ENCODE results near the gene RAMP1. TPM values are rescaled to one million over a fixed set of nuclear protein-coding genes. Genes with fewer than 3 reads are reported as not detected.
"Not testable (repeated sequence)": the region's sequence is repeated elsewhere in the genome, so short reads cannot be mapped to it uniquely, and the experiment has no call there.

RAMP1 gene
- total RNA-seq, 1 donor from 2014 or later: 26.3 TPM

GRCh38 chr2:237861875-237862527, 2.6 kb downstream of the RAMP1 start:
- ATAC-seq (no peak), DNase-seq (ENCODE audit: low spot score) (no peak)
- intact Hi-C loops (cut with DNase I): no loop called here

GRCh38 chr2:237862528-237862895, 3.1 kb downstream of the RAMP1 start:
- no peak for DNase-seq (ENCODE audit: low spot score)
- intact Hi-C loops (cut with DNase I): no loop called here
- no peak for ATAC-seq

GRCh38 chr2:237863102-237863511, 3.7 kb downstream of the RAMP1 start:
- intact Hi-C loops (cut with DNase I): no loop called here
- no peak for ATAC-seq
- DNase-seq (ENCODE audit: low spot score): no peak

GRCh38 chr2:237863689-237864443, 4.4 kb downstream of the RAMP1 start:
- DNase-seq (ENCODE audit: low spot score) (no peak), ATAC-seq (peak; percentile 27)
- intact Hi-C loops (cut with DNase I): no loop called here

- ATAC-seq (no peak), DNase-seq (ENCODE audit: low spot score) (no peak)
- intact Hi-C loops (cut with DNase I): no loop called here
These were observed 5.1 kb downstream of the RAMP1 start for GRCh38 chr2:237864444-237864931.

GRCh38 chr2:237864940-237865622, 5.7 kb downstream of the RAMP1 start:
- ATAC-seq (no peak), DNase-seq (ENCODE audit: low spot score) (no peak)
- intact Hi-C loops (cut with DNase I): no loop called here

- DNase-seq (ENCODE audit: low spot score) (no peak), ATAC-seq (no peak)
- intact Hi-C loops (cut with DNase I): no loop called here
These were observed 6.2 kb downstream of the RAMP1 start for GRCh38 chr2:237865623-237866041.

- DNase-seq (ENCODE audit: low spot score): no peak
- no peak for ATAC-seq
- intact Hi-C loops (cut with DNase I): no loop called here
These were observed 6.7 kb downstream of the RAMP1 start for GRCh38 chr2:237866101-237866621.

- DNase-seq (ENCODE audit: low spot score) (no peak), ATAC-seq (no peak)
- intact Hi-C loops (cut with DNase I): no loop called here
These were observed 8.0 kb downstream of the RAMP1 start for GRCh38 chr2:237867465-237867864.

GRCh38 chr2:237868074-237868473, 8.7 kb downstream of the RAMP1 start:
- DNase-seq (ENCODE audit: low spot score); intact Hi-C loops (cut with DNase I); ATAC-seq: not testable (repeated sequence)

GRCh38 chr2:237868631-237869342, 9.4 kb downstream of the RAMP1 start:
- intact Hi-C loops (cut with DNase I): no loop called here
- DNase-seq (ENCODE audit: low spot score) (no peak), ATAC-seq (peak; percentile 65)

- no peak for DNase-seq (ENCODE audit: low spot score)
- no peak for ATAC-seq
- intact Hi-C loops (cut with DNase I): no loop called here
These were observed 10.1 kb downstream of the RAMP1 start for GRCh38 chr2:237869343-237870102.

GRCh38 chr2:237870126-237870525, 10.7 kb downstream of the RAMP1 start:
- no peak for DNase-seq (ENCODE audit: low spot score)
- intact Hi-C loops (cut with DNase I): no loop called here
- ATAC-seq: peak; percentile 14

- DNase-seq (ENCODE audit: low spot score) (no peak), ATAC-seq (no peak)
- intact Hi-C loops (cut with DNase I): no loop called here
These were observed 11.6 kb downstream of the RAMP1 start for GRCh38 chr2:237870754-237871651.

- intact Hi-C loops (cut with DNase I): no loop called here
- no peak for DNase-seq (ENCODE audit: low spot score)
These were observed 12.9 kb downstream of the RAMP1 start for GRCh38 chr2:237872178-237872887.

GRCh38 chr2:237873421-237873831, 14.0 kb downstream of the RAMP1 start:
- DNase-seq (ENCODE audit: low spot score): no peak
- intact Hi-C loops (cut with DNase I): no loop called here
- no peak for ATAC-seq

More at GRCh38 chr2:237872178-237872887, 12.9 kb downstream of the RAMP1 start:
- no peak for ATAC-seq
